Stimulated activated effector memory CD8-positive, alpha-beta T cell treated with anti-CD3 and anti-CD28 coated beads, Interleukin-12 subunit alpha, Interleukin-12 subunit beta, amount 100 ng/mL, for 72 hours (primary cell): Measurements from ENCODE around the gene TLK1.
"Not testable (repeated sequence)": the region's sequence is repeated elsewhere in the genome, so short reads cannot be mapped to it uniquely, and the experiment has no call there.

Experiments used
- ATAC-seq: fragments of 150-1000 bp; cut with Tn5 transposase; 2 replicates; pipeline ENCODE4 v1.10.0; 2021
- DNase-seq, 2 donors: peaks; one replicate each; pipeline ENCODE4 v3.0.0; 2021 to 2022; ENCODE audit warnings: low spot score in 2 of 2
- H3K27ac Mint-ChIP-seq: one replicate; pipeline ENCODE4 v1.8.0; 2022; ENCODE audit warnings: mild to moderate bottlenecking, mixed read lengths
- H3K36me3 Mint-ChIP-seq: one replicate; pipeline ENCODE4 v1.8.0; 2022; ENCODE audit warnings: mild to moderate bottlenecking, mixed read lengths
- H3K4me1 Mint-ChIP-seq: one replicate; pipeline ENCODE4 v1.8.0; 2022; ENCODE audit warnings: mixed read lengths
- H3K4me3 Mint-ChIP-seq: one replicate; pipeline ENCODE4 v1.8.0; 2022; ENCODE audit warnings: mild to moderate bottlenecking, mixed read lengths
- H3K9me3 Mint-ChIP-seq: one replicate; pipeline ENCODE4 v1.8.0; 2022; ENCODE audit warnings: mixed read lengths

Gene TLK1

DNA sequence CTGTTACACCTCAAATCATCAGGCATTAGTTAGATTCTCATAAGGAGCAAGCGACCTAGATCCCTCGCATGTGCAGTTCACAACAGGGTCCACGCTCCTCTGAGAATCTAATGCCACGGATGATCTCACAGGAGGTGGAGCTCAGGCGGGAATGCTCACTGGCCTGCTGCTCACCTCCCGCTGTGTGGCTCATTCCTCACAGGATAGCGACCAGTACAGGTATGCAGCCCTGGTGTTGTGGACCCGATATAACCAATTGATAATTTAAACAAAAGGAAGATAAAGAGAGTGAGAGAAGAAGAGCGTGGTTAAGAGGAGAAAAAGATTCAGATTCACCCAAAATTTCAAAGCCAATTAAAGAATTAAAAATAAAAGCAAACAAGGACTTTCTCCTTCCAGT lies 20.8 kb downstream of the TLK1 start:
- ATAC-seq, result no peak
- Mint-ChIP-seq H3K4me3 (no peak overlapping the region), H3K9me3 (no peaks in the 10 kb centered on the region), H3K4me1 (peaks cover 67% of the 10 kb centered on the region), H3K27ac (no peak overlapping the region), H3K36me3 (peaks cover 6% of the 10 kb centered on the region)
- DNase-seq, result no peak

DNA sequence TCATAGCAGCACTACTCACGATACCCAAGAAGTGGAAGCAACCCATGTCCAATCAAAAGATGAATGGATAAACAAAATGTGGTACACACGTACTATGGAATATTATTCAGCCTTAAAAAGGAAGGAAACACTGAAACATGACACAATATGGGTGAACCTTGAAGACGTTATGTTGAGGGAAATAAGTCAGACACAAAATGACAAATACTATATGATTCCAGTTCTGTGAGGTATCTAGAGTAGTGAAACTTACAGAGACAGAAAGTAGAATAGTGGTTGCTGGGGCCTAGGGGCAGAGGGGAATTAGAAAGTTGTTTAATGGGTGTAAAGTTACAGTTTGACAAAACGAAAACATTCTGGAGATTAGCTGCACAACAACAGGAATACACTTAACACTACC lies 24.7 kb downstream of the TLK1 start:
- H3K9me3 Mint-ChIP-seq, result no peaks in the 10 kb centered on the region
- peak; percentile 98 for ATAC-seq
- H3K27ac Mint-ChIP-seq, result peak overlapping the region; percentile 74
- H3K36me3 Mint-ChIP-seq, result peaks cover 10% of the 10 kb centered on the region
- H3K4me3 Mint-ChIP-seq, result peak overlapping the region; percentile 14
- H3K4me1 Mint-ChIP-seq, result peaks cover 55% of the 10 kb centered on the region
- DNase-seq, result no peak

DNA sequence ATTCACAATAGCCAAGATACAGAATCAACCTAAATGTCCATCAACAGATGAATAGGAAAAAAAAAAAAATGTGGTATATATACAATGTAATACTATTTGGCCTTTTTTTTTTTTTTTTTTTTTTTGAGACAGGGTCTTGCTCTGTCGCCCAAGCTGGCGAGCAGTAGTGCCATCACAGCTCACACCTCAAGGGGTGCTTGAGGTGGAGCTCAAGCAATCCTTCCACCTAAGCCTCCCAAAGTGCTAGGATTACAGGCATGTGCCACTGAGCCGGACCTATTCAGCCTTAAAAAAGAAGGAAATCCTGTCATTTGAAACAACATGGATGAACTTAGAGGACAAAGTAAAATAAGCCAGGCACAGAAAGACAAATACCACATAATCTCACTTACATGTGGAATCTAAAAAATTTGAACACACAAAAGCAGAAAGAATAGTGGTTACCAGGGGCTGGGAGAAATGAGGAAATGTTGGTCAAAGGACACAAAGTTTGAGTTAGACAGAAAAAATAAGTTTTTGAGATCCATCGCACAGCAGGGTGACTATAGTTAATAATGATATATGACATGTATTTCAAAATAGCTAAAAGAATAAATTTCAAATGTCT lies 26.0 kb downstream of the TLK1 start:
- Mint-ChIP-seq H3K4me1 (peaks cover 54% of the 10 kb centered on the region), H3K27ac (no peak overlapping the region), H3K9me3 (no peaks in the 10 kb centered on the region), H3K36me3 (peaks cover 10% of the 10 kb centered on the region), H3K4me3 (no peak overlapping the region)
- ATAC-seq (no peak), DNase-seq (no peak)

DNA sequence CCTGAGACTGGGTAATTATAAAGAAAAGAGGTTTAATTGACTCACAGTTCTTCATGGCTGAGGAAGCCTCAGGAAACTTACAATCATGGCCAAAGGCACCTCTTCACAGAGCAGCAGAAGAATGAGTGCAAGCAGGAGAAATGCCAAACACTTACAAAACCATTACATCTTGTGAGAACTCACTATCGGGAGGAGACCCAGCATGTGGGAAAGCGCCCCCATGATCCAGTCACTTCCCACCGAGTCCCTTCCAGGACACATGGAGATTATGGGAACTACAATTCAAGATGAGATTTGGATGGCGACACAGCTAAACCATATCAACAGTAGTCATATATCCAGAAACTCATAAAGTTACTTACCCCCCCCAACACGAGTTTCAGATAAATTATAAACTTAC lies 28.6 kb downstream of the TLK1 start:
- DNase-seq (no peak), ATAC-seq (no peak)
- Mint-ChIP-seq H3K4me3 (no peak overlapping the region), H3K9me3 (no peaks in the 10 kb centered on the region), H3K27ac (no peak overlapping the region), H3K4me1 (peaks cover 49% of the 10 kb centered on the region), H3K36me3 (peaks cover 10% of the 10 kb centered on the region)

DNA sequence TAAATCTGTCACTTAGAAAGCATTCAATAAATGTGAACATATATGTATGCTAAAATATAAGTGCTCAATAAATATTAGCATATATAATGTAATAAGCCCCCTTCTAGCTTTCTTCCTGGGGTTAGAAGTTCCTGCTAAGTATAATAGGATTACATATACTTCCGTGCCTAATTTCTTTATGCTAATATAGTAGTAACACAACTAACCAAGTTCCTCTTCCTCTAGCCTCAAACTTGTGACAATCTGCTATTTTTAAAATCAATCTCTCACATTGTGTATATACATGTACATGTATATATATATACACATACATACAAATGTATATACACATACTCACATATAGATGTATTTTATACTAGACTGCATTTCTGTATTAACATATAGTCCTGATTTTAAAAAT lies 32.2 kb downstream of the TLK1 start:
- ATAC-seq (no peak), DNase-seq (no peak)
- H3K4me3 Mint-ChIP-seq, result no peak overlapping the region
- H3K27ac Mint-ChIP-seq, result no peak overlapping the region
- H3K4me1 Mint-ChIP-seq, result peaks cover 34% of the 10 kb centered on the region
- H3K36me3 Mint-ChIP-seq, result peaks cover 6% of the 10 kb centered on the region
- no peaks in the 10 kb centered on the region for H3K9me3 Mint-ChIP-seq

DNA sequence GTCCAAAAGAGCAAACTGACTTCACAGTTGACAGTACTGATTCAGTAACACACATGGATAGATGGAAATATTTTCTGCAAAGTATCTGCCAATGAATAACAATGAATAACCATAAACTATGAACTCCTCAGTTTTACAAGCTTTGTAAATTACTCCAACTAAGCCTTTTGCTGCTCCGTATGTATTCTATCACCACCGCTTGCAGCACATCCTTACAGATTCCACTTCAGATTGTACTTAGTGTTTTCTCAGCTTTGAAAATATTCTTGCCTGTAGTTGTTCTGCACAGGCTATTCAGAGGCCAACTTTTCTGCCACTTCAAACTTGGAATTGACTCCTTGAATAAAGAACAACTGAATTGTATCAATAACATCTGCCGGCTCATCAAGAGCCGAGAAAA lies 36.2 kb downstream of the TLK1 start:
- no peak overlapping the region for H3K4me3 Mint-ChIP-seq
- no peak overlapping the region for H3K27ac Mint-ChIP-seq
- no peaks in the 10 kb centered on the region for H3K36me3 Mint-ChIP-seq
- no peak for DNase-seq
- H3K9me3 Mint-ChIP-seq, result no peaks in the 10 kb centered on the region
- ATAC-seq, result no peak
- H3K4me1 Mint-ChIP-seq, result peaks cover 25% of the 10 kb centered on the region

DNA sequence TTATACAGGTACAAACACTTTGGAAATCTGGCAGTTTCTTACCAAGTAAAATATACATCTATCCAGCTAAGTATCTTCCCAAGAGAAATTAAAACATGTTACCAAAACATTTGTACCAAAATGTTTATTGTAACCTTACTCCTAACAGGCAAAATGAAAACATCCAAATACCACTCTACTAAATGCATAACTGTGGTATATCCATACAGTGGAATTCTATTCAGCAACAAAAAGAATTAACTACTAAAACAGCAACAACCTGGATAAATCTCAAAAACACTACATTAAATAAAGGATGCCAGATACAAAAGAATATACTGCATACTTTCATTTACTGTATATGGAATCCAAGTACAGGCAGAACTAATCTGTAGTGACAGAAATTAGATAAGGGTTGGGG lies 51.1 kb downstream of the TLK1 start:
- H3K27ac Mint-ChIP-seq, result no peak overlapping the region
- peaks cover 55% of the 10 kb centered on the region for H3K4me1 Mint-ChIP-seq
- H3K36me3 Mint-ChIP-seq, result peaks cover 25% of the 10 kb centered on the region
- ATAC-seq (no peak), DNase-seq (no peak)
- H3K4me3 Mint-ChIP-seq, result no peak overlapping the region
- no peaks in the 10 kb centered on the region for H3K9me3 Mint-ChIP-seq

DNA sequence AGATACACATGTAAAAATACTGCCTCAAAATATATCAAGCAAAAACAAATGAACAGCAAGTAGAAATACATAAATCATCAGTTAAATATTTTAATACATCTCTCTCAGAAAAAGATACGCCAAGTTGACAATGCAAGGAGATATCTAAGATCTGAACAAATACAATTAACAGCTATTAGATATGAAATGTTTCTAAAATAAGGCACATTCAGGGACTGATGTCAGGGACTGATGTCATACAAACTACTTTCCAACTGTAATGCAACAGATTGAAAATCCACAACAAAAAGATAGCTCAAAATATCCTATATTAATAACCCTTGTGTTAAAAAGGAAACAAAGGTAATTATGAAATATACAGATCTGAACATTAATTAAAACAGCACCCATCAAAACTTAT lies 51.7 kb downstream of the TLK1 start:
- Mint-ChIP-seq H3K4me1 (peaks cover 56% of the 10 kb centered on the region), H3K9me3 (no peaks in the 10 kb centered on the region), H3K36me3 (peaks cover 21% of the 10 kb centered on the region), H3K27ac (peak overlapping the region; percentile 68), H3K4me3 (no peak overlapping the region)
- ATAC-seq (no peak), DNase-seq (no peak)

DNA sequence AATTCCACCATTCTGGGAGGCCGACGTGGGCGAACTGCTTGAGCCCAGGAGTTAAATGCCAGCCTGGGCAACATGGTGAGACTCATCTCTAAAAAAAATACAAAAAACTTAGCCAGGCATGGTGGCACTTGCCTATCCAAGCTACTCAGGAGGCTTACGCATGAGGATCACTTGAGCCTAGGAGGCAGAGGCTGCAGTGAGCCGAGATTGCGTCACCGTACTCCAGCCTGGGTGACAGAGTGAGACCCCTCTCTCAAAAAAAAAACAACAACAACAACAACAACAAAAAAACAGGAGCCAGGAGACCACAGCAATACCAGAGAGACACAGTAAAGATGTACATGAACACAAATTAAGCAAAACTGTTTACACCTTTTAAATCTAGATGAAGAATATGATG lies 52.9 kb downstream of the TLK1 start:
- Mint-ChIP-seq H3K36me3 (peaks cover 21% of the 10 kb centered on the region), H3K4me3 (no peak overlapping the region), H3K9me3 (no peaks in the 10 kb centered on the region), H3K27ac (no peak overlapping the region), H3K4me1 (peaks cover 66% of the 10 kb centered on the region)
- ATAC-seq, result no peak
- DNase-seq, result no peak

DNA sequence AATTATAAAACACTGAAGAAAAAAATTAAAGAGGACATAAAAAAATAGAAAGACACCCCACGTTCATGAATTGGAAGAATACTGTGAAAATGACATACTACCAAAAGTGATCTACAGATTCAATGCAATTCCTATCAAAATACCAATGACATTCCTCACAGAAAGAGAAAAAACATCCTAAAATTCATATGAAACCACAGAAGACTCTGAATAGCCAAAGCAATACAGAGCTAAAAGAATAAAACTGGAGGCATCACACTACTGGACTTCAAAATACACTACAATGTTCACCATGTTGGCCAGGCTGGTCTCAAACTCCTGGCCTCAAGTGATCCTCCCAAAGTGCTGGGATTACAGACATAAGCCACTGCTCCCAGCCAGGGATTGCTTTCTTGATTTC lies 56.3 kb downstream of the TLK1 start:
- no peak overlapping the region for H3K4me3 Mint-ChIP-seq
- ATAC-seq (no peak), DNase-seq (no peak)
- H3K36me3 Mint-ChIP-seq, result peaks cover 12% of the 10 kb centered on the region
- H3K9me3 Mint-ChIP-seq, result no peaks in the 10 kb centered on the region
- H3K27ac Mint-ChIP-seq, result no peak overlapping the region
- H3K4me1 Mint-ChIP-seq, result peaks cover 53% of the 10 kb centered on the region

DNA sequence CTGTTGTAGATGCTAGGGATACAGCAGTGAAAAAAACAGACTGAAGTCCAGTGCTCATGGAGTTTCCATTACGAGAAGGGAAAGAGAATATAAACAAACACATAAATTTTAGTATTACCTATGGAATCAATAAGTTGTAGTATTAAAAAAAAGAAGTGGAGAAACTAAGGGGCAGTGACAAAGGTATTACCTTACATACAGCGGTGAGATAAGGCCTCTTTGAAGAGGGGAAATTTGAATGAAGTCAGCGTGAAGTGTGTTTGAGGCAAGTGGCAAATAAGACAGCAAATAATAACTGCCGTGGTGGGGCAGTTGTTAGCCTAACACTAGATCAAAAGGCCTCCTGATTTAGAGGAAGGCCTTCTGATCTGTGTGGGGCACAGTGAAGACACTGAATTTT lies 57.9 kb downstream of the TLK1 start:
- DNase-seq, result no peak
- no peak for ATAC-seq
- Mint-ChIP-seq H3K27ac (no peak overlapping the region), H3K9me3 (peaks cover 1% of the 10 kb centered on the region), H3K4me3 (no peak overlapping the region), H3K4me1 (peaks cover 43% of the 10 kb centered on the region), H3K36me3 (peaks cover 3% of the 10 kb centered on the region)

DNA sequence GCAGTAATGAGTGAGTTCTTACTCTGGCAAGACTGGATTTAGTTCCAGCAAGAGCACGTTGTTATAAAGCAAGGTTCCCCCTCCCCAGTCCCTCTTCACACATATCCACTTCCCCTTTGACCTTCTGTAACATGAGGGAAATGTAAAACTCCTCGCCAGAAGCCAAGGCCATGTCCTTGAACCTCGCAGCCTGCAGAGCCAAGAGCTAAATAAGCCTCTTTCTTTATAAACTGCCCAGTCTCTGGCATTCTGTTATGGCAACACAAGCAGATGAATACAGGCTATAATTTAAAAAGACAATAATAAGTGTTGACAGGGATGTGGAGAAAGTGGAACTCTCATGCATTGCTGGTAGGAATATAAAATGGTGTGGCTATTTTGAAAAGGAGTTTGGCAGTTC lies 60.3 kb downstream of the TLK1 start:
- Mint-ChIP-seq H3K36me3 (no peaks in the 10 kb centered on the region), H3K4me1 (peaks cover 33% of the 10 kb centered on the region), H3K4me3 (no peak overlapping the region), H3K9me3 (peaks cover 8% of the 10 kb centered on the region), H3K27ac (no peak overlapping the region)
- no peak for DNase-seq
- ATAC-seq, result no peak

DNA sequence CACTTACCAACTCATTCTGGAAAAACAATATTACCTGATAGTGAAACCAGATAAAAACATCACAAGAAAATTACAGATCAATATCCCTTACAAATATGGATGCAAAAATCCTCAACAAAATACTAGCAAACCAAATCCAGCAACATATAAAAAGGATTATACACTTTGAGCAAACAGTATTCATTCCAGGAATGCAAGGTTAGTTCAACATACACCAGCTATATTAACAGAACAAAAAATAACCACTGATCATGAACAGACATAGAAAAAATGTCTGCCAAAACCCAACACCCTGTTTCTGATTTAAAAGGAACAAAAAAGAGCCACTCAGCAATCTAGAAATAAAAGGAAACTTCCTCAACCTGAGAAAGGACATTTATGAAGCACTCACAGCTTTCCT lies 62.1 kb downstream of the TLK1 start:
- peaks cover 8% of the 10 kb centered on the region for H3K9me3 Mint-ChIP-seq
- peaks cover 40% of the 10 kb centered on the region for H3K4me1 Mint-ChIP-seq
- no peak for ATAC-seq
- no peak overlapping the region for H3K4me3 Mint-ChIP-seq
- no peak for DNase-seq
- no peak overlapping the region for H3K27ac Mint-ChIP-seq
- no peaks in the 10 kb centered on the region for H3K36me3 Mint-ChIP-seq

DNA sequence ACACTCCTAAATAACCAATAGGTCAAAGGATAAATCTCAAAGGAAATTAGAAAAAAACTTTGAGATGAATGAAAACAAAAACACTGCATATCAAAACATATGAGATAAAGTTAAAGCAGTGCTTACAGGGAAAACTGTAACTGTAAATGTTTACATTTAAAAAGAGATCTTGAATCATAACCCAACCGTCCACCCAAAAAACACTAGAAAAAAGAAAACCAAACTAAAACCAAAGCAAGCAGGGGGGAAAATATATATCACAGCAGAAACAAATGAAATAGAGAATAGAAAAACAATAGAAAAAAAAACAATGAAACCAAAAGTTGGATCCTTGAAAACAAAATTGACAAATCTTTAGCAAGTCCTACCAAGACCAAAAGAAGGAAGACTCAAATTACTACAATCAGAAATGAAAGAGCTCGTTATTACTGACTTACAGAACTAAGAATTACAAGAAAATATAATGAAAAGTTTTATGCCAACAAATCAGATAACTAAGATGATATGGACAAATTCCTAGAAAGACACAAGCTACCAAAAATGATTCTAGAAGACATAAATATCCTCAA lies 65.6 kb downstream of the TLK1 start:
- H3K4me1 Mint-ChIP-seq, result peaks cover 37% of the 10 kb centered on the region
- peak overlapping the region; percentile 6 for H3K4me3 Mint-ChIP-seq
- peak overlapping the region; percentile 3 for H3K27ac Mint-ChIP-seq
- H3K9me3 Mint-ChIP-seq, result peaks cover 8% of the 10 kb centered on the region
- no peaks in the 10 kb centered on the region for H3K36me3 Mint-ChIP-seq
- DNase-seq (no peak), ATAC-seq (peak; percentile 69)

DNA sequence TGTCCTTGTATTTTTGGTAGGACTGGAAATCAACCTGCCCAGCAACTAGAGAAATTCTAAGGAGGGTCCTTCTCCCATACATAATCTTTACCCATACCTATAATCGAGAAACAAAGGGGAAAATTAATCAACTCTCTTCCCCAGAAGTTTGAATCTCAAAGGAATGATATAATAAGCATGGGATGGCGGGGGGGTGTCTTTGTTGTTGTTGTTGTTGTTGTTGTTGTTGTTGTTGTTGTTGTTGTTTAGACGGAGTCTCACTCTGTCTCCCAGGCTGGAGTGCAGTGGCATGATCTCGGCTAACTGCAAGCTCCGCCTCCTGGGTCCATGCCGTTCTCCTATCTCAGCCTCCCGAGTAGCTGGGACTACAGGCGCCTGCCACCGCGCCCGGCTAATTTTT lies 69.2 kb downstream of the TLK1 start:
- Mint-ChIP-seq H3K36me3 (peaks cover 14% of the 10 kb centered on the region), H3K4me1 (peaks cover 49% of the 10 kb centered on the region)
- not testable (repeated sequence) for H3K27ac Mint-ChIP-seq, H3K4me3 Mint-ChIP-seq, DNase-seq, H3K9me3 Mint-ChIP-seq, ATAC-seq

DNA sequence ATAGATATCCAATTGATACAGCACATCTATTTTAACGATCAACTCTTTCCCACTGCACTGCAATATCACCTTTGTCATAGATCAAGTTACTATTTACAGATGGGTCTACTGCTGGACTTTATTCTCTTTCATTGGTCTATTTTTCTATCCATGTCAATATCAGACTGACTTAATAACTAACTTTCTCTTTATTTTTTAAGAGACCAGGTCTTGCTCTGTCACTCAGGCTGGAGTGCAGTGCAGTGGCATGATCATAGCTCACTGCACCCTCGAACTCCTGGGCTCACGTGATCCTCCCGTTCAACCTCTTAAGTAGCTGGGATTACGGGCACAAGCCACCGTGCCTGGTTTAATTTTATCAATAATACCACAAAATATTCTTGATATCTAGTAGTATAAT lies 71.2 kb downstream of the TLK1 start:
- Mint-ChIP-seq H3K36me3 (peaks cover 14% of the 10 kb centered on the region), H3K9me3 (no peaks in the 10 kb centered on the region), H3K4me3 (no peak overlapping the region), H3K27ac (no peak overlapping the region), H3K4me1 (peaks cover 43% of the 10 kb centered on the region)
- DNase-seq (no peak), ATAC-seq (no peak)
